HEK293 (cell line): ENCODE results near the gene KLF16.

ENCODE experiments used
- GLI4 ChIP-seq: fragments of 450-650 bp; formaldehyde crosslinking; IDR thresholded peaks from 2 replicates; pipeline ENCODE4 v1.5.1; 2016; ENCODE audit warnings: missing biosample characterization, missing genetic modification characterization
- HOXD13 ChIP-seq: sonication (generic); formaldehyde crosslinking; IDR thresholded peaks from 2 replicates; pipeline ENCODE4 v1.8.0; 2022; ENCODE audit warnings: missing genetic modification reagents, borderline replicate concordance
- OSR2 ChIP-seq: fragments of 450-650 bp; formaldehyde crosslinking; IDR thresholded peaks from 2 replicates; pipeline ENCODE4 v1.5.1; 2016; ENCODE audit warnings: missing biosample characterization, missing genetic modification characterization
- OVOL3 ChIP-seq: fragments of 450-650 bp; formaldehyde crosslinking; IDR thresholded peaks from 2 replicates; pipeline ENCODE4 v1.5.1; 2016; ENCODE audit warnings: missing biosample characterization, missing genetic modification characterization
- RBAK ChIP-seq: fragments of 450-650 bp; formaldehyde crosslinking; IDR thresholded peaks from 2 replicates; pipeline ENCODE4 v1.5.1; 2016; ENCODE audit warnings: missing biosample characterization, missing genetic modification characterization
- ZBTB20 ChIP-seq: fragments of 450-650 bp; formaldehyde crosslinking; IDR thresholded peaks from 2 replicates; pipeline ENCODE4 v1.5.1; 2016; ENCODE audit warnings: missing biosample characterization, missing genetic modification characterization
- ZFP41 ChIP-seq: fragments of 450-650 bp; formaldehyde crosslinking; IDR thresholded peaks from 2 replicates; pipeline ENCODE4 v1.5.1; 2016; ENCODE audit warnings: missing biosample characterization, missing genetic modification characterization, borderline replicate concordance
- ZIC2 ChIP-seq: fragments of 450-650 bp; formaldehyde crosslinking; IDR thresholded peaks from 2 replicates; pipeline ENCODE4 v1.5.1; 2016; ENCODE audit warnings: missing biosample characterization, missing genetic modification characterization
- ZNF202 ChIP-seq: fragments of 450-650 bp; formaldehyde crosslinking; IDR thresholded peaks from 2 replicates; pipeline ENCODE4 v1.5.1; 2016; ENCODE audit warnings: missing biosample characterization, missing genetic modification characterization, borderline replicate concordance
- ZNF324 ChIP-seq: fragments of 450-650 bp; formaldehyde crosslinking; IDR thresholded peaks from 2 replicates; pipeline ENCODE4 v1.5.1; 2016; ENCODE audit warnings: missing biosample characterization, missing genetic modification characterization
- ZNF394 ChIP-seq: fragments of 450-650 bp; formaldehyde crosslinking; IDR thresholded peaks from 2 replicates; pipeline ENCODE4 v1.5.1; 2016; ENCODE audit warnings: missing biosample characterization, missing genetic modification characterization, mild to moderate bottlenecking, moderate library complexity, borderline replicate concordance
- ZNF423 ChIP-seq: fragments of 450-650 bp; formaldehyde crosslinking; IDR thresholded peaks from 2 replicates; pipeline ENCODE4 v1.5.1; 2016; ENCODE audit warnings: missing biosample characterization, missing genetic modification characterization
- ZNF571 ChIP-seq: fragments of 450-650 bp; formaldehyde crosslinking; IDR thresholded peaks from 2 replicates; pipeline ENCODE4 v1.5.0; 2017; ENCODE audit warnings: missing biosample characterization, missing genetic modification characterization
- ZNF585B ChIP-seq: fragments of 450-650 bp; formaldehyde crosslinking; IDR thresholded peaks from 2 replicates; pipeline ENCODE4 v1.5.1; 2016; ENCODE audit warnings: missing biosample characterization, missing genetic modification characterization
- ZNF610 ChIP-seq: fragments of 450-650 bp; formaldehyde crosslinking; IDR thresholded peaks from 2 replicates; pipeline ENCODE4 v1.5.1; 2016; ENCODE audit warnings: missing biosample characterization, missing genetic modification characterization, borderline replicate concordance
- ZNF623 ChIP-seq: fragments of 450-650 bp; formaldehyde crosslinking; IDR thresholded peaks from 2 replicates; pipeline ENCODE4 v1.5.1; 2016; ENCODE audit warnings: missing biosample characterization, missing genetic modification characterization
- ZNF701 ChIP-seq: fragments of 450-650 bp; formaldehyde crosslinking; IDR thresholded peaks from 2 replicates; pipeline ENCODE4 v1.5.1; 2016; ENCODE audit warnings: missing biosample characterization, missing genetic modification characterization
- ZNF785 ChIP-seq: fragments of 450-650 bp; formaldehyde crosslinking; IDR thresholded peaks from 2 replicates; pipeline ENCODE4 v1.5.1; 2016; ENCODE audit warnings: missing biosample characterization, missing genetic modification characterization
- ZSCAN30 ChIP-seq: fragments of 450-650 bp; IDR thresholded peaks from 2 replicates; pipeline ENCODE4 v1.5.1; 2018; ENCODE audit warnings: missing biosample characterization, mild to moderate bottlenecking, missing genetic modification characterization, moderate library complexity
- ZXDB ChIP-seq: fragments of 450-650 bp; formaldehyde crosslinking; IDR thresholded peaks from 2 replicates; pipeline ENCODE4 v1.5.1; 2016; ENCODE audit warnings: missing biosample characterization, missing genetic modification characterization
- TF ChIP-seq, protein P1 (sequence below): fragments of 450-650 bp; formaldehyde crosslinking; IDR thresholded peaks from 2 replicates; pipeline ENCODE4 v1.5.1; 2016; ENCODE audit warnings: missing biosample characterization, missing genetic modification characterization
- TF ChIP-seq, protein P2 (sequence below): fragments of 450-650 bp; formaldehyde crosslinking; IDR thresholded peaks from 2 replicates; pipeline ENCODE4 v1.5.1; 2016; ENCODE audit warnings: missing biosample characterization, missing genetic modification characterization, low read depth
- TF ChIP-seq, protein P3 (sequence below): fragments of 450-650 bp; formaldehyde crosslinking; IDR thresholded peaks from 2 replicates; pipeline ENCODE4 v1.5.1; 2016; ENCODE audit warnings: missing biosample characterization, missing genetic modification characterization
- TF ChIP-seq, protein P4 (sequence below): fragments of 450-650 bp; formaldehyde crosslinking; conservative IDR thresholded peaks from 2 replicates; pipeline ENCODE4 v1.5.1; 2016; ENCODE audit warnings: low read depth, missing biosample characterization, missing genetic modification characterization
- TF ChIP-seq, protein P5 (sequence below): fragments of 450-650 bp; formaldehyde crosslinking; IDR thresholded peaks from 2 replicates; pipeline ENCODE4 v1.5.1; 2016; ENCODE audit warnings: missing biosample characterization, missing genetic modification characterization
- TF ChIP-seq, protein P6 (sequence below): fragments of 450-650 bp; formaldehyde crosslinking; IDR thresholded peaks from 2 replicates; pipeline ENCODE4 v1.5.1; 2017; ENCODE audit warnings: missing biosample characterization, mild to moderate bottlenecking, missing genetic modification characterization, moderate library complexity
- TF ChIP-seq, protein P7 (sequence below): fragments of 450-650 bp; formaldehyde crosslinking; IDR thresholded peaks from 2 replicates; pipeline ENCODE4 v1.5.1; 2016; ENCODE audit warnings: missing biosample characterization, missing genetic modification characterization
- TF ChIP-seq, protein P8 (sequence below): fragments of 450-650 bp; formaldehyde crosslinking; IDR thresholded peaks from 2 replicates; pipeline ENCODE4 v1.5.1; 2016; ENCODE audit warnings: missing biosample characterization, missing genetic modification characterization

The KLF16 gene

DNA sequence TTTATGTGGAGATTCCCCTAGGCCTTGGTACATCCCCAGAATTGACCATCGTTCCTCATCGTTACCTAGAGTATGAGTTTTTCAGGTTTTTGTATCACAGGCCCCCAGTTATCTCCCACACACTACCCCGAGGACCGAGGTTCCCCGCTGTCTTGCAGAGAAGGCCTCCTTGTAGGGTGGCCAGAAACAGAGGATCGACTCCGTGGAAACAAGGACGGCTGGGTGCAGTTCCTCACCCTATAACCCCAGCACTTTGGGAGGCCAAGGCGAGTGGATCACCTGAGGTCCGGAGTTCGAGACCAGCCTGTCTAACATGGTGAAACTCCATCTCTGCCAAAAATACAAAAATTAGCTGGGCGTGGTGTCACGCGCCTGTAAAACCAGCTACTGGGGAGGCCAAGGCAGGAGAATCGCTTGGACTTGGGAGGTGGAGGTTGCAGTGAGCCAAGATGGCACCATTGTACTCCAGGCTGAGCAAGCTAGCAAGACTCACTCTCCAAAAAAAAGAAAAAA lies 42.5 kb upstream of the KLF16 start (continued):
- TF ChIP-seq, protein P1, sequence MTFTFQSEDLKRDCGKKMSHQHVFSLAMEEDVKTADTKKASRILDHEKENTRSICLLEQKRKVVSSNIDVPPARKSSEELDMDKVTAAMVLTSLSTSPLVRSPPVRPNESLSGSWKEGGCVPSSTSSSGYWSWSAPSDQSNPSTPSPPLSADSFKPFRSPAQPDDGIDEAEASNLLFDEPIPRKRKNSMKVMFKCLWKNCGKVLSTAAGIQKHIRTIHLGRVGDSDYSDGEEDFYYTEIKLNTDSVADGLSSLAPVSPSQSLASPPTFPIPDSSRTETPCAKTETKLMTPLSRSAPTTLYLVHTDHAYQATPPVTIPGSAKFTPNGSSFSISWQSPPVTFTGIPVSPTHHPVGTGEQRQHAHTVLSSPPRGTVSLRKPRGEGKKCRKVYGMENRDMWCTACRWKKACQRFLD (tag by site-specific recombination) = no peak
- no peak for TF ChIP-seq ZSCAN30 (tag by site-specific recombination)
- no peak for TF ChIP-seq ZNF785
- TF ChIP-seq, protein P2, sequence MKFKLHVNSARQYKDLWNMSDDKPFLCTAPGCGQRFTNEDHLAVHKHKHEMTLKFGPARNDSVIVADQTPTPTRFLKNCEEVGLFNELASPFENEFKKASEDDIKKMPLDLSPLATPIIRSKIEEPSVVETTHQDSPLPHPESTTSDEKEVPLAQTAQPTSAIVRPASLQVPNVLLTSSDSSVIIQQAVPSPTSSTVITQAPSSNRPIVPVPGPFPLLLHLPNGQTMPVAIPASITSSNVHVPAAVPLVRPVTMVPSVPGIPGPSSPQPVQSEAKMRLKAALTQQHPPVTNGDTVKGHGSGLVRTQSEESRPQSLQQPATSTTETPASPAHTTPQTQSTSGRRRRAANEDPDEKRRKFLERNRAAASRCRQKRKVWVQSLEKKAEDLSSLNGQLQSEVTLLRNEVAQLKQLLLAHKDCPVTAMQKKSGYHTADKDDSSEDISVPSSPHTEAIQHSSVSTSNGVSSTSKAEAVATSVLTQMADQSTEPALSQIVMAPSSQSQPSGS = no peak
- TF ChIP-seq, protein P3, sequence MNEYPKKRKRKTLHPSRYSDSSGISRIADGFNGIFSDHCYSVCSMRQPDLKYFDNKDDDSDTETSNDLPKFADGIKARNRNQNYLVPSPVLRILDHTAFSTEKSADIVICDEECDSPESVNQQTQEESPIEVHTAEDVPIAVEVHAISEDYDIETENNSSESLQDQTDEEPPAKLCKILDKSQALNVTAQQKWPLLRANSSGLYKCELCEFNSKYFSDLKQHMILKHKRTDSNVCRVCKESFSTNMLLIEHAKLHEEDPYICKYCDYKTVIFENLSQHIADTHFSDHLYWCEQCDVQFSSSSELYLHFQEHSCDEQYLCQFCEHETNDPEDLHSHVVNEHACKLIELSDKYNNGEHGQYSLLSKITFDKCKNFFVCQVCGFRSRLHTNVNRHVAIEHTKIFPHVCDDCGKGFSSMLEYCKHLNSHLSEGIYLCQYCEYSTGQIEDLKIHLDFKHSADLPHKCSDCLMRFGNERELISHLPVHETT (tag by site-specific recombination) = no peak
- TF ChIP-seq, protein P4, sequence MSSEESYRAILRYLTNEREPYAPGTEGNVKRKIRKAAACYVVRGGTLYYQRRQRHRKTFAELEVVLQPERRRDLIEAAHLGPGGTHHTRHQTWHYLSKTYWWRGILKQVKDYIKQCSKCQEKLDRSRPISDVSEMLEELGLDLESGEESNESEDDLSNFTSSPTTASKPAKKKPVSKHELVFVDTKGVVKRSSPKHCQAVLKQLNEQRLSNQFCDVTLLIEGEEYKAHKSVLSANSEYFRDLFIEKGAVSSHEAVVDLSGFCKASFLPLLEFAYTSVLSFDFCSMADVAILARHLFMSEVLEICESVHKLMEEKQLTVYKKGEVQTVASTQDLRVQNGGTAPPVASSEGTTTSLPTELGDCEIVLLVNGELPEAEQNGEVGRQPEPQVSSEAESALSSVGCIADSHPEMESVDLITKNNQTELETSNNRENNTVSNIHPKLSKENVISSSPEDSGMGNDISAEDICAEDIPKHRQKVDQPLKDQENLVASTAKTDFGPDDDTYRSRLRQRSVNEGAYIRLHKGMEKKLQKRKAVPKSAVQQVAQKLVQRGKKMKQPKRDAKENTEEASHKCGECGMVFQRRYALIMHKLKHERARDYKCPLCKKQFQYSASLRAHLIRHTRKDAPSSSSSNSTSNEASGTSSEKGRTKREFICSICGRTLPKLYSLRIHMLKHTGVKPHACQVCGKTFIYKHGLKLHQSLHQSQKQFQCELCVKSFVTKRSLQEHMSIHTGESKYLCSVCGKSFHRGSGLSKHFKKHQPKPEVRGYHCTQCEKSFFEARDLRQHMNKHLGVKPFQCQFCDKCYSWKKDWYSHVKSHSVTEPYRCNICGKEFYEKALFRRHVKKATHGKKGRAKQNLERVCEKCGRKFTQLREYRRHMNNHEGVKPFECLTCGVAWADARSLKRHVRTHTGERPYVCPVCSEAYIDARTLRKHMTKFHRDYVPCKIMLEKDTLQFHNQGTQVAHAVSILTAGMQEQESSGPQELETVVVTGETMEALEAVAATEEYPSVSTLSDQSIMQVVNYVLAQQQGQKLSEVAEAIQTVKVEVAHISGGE (tag by site-specific recombination) = no peak
- TF ChIP-seq RBAK (tag by site-specific recombination) = no peak
- TF ChIP-seq ZNF610 = 0 out of 2 replicates have a peak, but pooled peaks have one; percentile 24
- TF ChIP-seq ZNF324 (tag by site-specific recombination) = no peak
- TF ChIP-seq ZIC2 = no peak
- no peak for TF ChIP-seq ZBTB20
- TF ChIP-seq, protein P5, sequence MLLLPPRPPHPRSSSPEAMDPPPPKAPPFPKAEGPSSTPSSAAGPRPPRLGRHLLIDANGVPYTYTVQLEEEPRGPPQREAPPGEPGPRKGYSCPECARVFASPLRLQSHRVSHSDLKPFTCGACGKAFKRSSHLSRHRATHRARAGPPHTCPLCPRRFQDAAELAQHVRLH = no peak; the same call in 1 of the 2 replicates
- no peak for TF ChIP-seq ZNF423 (tag by site-specific recombination)
- TF ChIP-seq ZFP41 (tag by site-specific recombination) = no peak
- TF ChIP-seq ZNF585B (tag by site-specific recombination) = no peak
- TF ChIP-seq, protein P6, sequence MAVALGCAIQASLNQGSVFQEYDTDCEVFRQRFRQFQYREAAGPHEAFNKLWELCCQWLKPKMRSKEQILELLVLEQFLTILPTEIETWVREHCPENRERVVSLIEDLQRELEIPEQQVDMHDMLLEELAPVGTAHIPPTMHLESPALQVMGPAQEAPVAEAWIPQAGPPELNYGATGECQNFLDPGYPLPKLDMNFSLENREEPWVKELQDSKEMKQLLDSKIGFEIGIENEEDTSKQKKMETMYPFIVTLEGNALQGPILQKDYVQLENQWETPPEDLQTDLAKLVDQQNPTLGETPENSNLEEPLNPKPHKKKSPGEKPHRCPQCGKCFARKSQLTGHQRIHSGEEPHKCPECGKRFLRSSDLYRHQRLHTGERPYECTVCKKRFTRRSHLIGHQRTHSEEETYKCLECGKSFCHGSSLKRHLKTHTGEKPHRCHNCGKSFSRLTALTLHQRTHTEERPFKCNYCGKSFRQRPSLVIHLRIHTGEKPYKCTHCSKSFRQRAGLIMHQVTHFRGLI = no peak
- 0 out of 2 replicates have a peak, but pooled peaks have one; percentile 5 for TF ChIP-seq ZNF394 (tag by site-specific recombination)
- no peak for TF ChIP-seq ZNF571
- no peak for TF ChIP-seq GLI4
- TF ChIP-seq, protein P7, sequence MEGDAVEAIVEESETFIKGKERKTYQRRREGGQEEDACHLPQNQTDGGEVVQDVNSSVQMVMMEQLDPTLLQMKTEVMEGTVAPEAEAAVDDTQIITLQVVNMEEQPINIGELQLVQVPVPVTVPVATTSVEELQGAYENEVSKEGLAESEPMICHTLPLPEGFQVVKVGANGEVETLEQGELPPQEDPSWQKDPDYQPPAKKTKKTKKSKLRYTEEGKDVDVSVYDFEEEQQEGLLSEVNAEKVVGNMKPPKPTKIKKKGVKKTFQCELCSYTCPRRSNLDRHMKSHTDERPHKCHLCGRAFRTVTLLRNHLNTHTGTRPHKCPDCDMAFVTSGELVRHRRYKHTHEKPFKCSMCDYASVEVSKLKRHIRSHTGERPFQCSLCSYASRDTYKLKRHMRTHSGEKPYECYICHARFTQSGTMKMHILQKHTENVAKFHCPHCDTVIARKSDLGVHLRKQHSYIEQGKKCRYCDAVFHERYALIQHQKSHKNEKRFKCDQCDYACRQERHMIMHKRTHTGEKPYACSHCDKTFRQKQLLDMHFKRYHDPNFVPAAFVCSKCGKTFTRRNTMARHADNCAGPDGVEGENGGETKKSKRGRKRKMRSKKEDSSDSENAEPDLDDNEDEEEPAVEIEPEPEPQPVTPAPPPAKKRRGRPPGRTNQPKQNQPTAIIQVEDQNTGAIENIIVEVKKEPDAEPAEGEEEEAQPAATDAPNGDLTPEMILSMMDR (tag by site-specific recombination) = no peak
- no peak for TF ChIP-seq OVOL3 (tag by site-specific recombination)
- TF ChIP-seq ZNF623 (tag by site-specific recombination) = 0 out of 2 replicates have a peak, but pooled peaks have one; percentile 22
- TF ChIP-seq HOXD13 = no peak
- TF ChIP-seq, protein P8, sequence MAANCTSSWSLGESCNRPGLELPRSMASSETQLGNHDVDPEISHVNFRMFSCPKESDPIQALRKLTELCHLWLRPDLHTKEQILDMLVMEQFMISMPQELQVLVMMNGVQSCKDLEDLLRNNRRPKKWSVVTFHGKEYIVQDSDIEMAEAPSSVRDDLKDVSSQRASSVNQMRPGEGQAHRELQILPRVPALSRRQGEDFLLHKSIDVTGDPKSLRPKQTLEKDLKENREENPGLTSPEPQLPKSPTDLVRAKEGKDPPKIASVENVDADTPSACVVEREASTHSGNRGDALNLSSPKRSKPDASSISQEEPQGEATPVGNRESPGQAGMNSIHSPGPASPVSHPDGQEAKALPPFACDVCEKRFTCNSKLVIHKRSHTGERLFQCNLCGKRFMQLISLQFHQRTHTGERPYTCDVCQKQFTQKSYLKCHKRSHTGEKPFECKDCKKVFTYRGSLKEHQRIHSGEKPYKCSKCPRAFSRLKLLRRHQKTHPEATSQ (tag by site-specific recombination) = no peak
- TF ChIP-seq OSR2 = no peak
- TF ChIP-seq ZNF202 = no peak
- TF ChIP-seq ZNF701 = no peak
- TF ChIP-seq ZXDB (tag by site-specific recombination) = no peak
